Ascending aorta (tissue), 2 donors: ENCODE measurements around the gene NAT9. TPM values are rescaled to one million over a fixed set of nuclear protein-coding genes. Genes with fewer than 3 reads are reported as not detected.
A peak's percentile ranks its signal among the peaks of the same experiment; 100 is the strongest.

Source experiments
- DNase-seq, 2 donors: peaks; one replicate each; pipeline ENCODE4 v3.0.0-alpha.2; 2019; ENCODE audit warnings: low spot score in 2 of 2
- H3K27ac ChIP-seq, 2 donors: fragments of 200-600 bp; sonication (generic); one replicate each; pipeline ENCODE4 v1.5.1; 2016 to 2017; ENCODE audit warnings: mild to moderate bottlenecking in 1 of 2
- H3K27me3 ChIP-seq: fragments of 200-600 bp; sonication (generic); one replicate; pipeline ENCODE4 v1.5.1; 2017
- H3K36me3 ChIP-seq, 2 donors: fragments of 200-600 bp; sonication (generic); one replicate each; pipeline ENCODE4 v1.5.1; 2016
- H3K4me1 ChIP-seq, 2 donors: fragments of 200-600 bp; sonication (generic); one replicate each; pipeline ENCODE4 v1.5.1; 2016 to 2017; ENCODE audit warnings: mild to moderate bottlenecking in 1 of 2
- H3K4me3 ChIP-seq, 2 donors: fragments of 200-600 bp; sonication (generic); one replicate each; pipeline ENCODE4 v1.5.1; 2016 to 2017; ENCODE audit warnings: mild to moderate bottlenecking in 1 of 2
- H3K9me3 ChIP-seq, 2 donors: fragments of 200-600 bp; sonication (generic); one replicate each; pipeline ENCODE4 v1.5.1; 2016
- intact Hi-C: fragments of 100-400 bp; cut with DNase I; formaldehyde crosslinking; loops from one replicate; pipeline ENCODE4 v1.15.1; 2023
- total RNA-seq: library from RNA; depleted of rRNA; stranded (reverse); fragments of >200 nt; gene quantifications from one replicate; pipeline ENCODE4 v1.1.0, GENCODE V29; 2016
- TF ChIP-seq, protein P1 (sequence below), 3 experiments: fragments of 200-600 bp in 2 of 3; fragments of 450-650 bp in 1 of 3; sonication (generic) in 2 of 3; IDR thresholded peaks; one replicate each; pipeline ENCODE4 v1.5.1; 2016 to 2019; ENCODE audit warnings: antibody characterized with exemption in 3 of 3, mild to moderate bottlenecking in 1 of 3, moderate library complexity in 1 of 3

NAT9 gene
- total RNA-seq, 1 donor from 2014 or later, result 13.3 TPM

DNA sequence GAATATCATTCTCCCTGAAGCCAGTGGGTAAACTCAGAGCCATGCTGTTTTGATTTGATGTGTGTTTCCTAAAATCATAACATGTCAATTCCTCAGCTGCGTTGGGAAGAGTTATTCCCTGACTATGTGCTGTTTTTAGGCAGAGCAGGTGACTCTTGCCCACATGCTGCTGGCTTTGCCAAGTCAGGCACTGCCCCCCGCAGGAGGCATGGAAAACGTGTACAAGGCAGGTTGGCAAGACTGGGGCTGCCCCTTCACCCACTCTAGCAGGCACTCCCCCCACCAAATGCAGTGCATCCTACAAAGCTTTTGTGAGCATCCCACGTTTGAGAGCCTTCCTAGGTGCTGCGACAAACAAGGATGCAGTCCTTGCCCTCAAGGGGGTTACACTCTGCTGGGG lies 38.3 kb upstream of the NAT9 start:
- Histone ChIP-seq H3K36me3 (no peaks in the 10 kb centered on the region), H3K4me1 (no peaks in the 10 kb centered on the region), H3K27ac (no peak overlapping the region), H3K4me3 (no peak overlapping the region), H3K9me3 (no peaks in the 10 kb centered on the region), H3K27me3 (no peaks in the 10 kb centered on the region)
- intact Hi-C loops, result no loop called here
- TF ChIP-seq, protein P1, sequence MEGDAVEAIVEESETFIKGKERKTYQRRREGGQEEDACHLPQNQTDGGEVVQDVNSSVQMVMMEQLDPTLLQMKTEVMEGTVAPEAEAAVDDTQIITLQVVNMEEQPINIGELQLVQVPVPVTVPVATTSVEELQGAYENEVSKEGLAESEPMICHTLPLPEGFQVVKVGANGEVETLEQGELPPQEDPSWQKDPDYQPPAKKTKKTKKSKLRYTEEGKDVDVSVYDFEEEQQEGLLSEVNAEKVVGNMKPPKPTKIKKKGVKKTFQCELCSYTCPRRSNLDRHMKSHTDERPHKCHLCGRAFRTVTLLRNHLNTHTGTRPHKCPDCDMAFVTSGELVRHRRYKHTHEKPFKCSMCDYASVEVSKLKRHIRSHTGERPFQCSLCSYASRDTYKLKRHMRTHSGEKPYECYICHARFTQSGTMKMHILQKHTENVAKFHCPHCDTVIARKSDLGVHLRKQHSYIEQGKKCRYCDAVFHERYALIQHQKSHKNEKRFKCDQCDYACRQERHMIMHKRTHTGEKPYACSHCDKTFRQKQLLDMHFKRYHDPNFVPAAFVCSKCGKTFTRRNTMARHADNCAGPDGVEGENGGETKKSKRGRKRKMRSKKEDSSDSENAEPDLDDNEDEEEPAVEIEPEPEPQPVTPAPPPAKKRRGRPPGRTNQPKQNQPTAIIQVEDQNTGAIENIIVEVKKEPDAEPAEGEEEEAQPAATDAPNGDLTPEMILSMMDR (IDR thresholded peaks at IDR 0.05), result no peak
- DNase-seq, result no peak

DNA sequence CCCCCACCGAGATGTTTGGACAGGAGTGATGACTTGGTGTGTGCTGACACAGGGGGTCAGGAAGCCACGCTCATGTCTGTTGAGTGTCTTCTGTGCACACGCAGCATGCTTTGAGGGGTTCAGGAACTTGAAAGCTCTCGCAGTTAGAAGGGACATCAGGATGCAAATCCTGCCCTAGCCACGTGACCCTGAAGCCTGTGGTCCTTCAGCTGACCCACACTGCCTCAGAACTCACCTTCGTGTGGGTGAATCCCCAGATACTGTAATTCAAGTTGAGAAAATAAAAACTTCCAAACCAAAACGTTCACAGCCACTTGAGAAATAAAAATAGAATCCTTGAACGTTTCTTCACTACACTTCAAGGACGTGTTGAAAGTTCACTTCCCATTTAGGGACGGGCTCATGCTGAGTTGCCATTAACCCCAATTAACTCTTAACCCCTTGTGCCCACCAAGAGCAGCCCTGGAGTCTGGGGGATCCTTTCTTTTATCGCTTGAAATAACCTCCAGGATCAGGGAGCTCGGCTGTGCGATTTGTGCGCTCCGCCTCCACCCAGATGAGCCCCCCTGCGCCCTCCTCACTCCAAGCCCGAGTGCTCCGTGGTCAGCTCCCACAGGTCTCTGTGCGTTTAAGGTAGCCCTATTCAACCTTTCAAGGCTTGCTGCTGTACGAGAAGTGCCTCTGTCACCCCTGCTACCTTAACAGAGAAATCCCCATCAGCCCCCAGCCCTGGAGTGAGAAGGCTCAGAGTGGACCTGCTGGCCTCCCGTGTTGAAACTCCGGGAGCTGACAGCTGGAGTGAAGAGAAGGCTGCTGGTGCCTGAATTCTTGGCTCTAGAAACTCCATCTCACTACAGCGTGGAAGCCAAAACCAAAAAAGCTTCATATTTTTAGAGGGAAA lies 36.2 kb upstream of the NAT9 start:
- intact Hi-C loops, result no loop called here
- H3K36me3 ChIP-seq, result no peaks in the 10 kb centered on the region
- H3K27ac ChIP-seq, result no peak overlapping the region
- H3K27me3 ChIP-seq, result no peaks in the 10 kb centered on the region
- no peaks in the 10 kb centered on the region for H3K9me3 ChIP-seq
- no peaks in the 10 kb centered on the region for H3K4me1 ChIP-seq
- peak overlapping the region in 1 of 2 donors; percentile 6 for H3K4me3 ChIP-seq
- TF ChIP-seq, protein P1 (IDR thresholded peaks at IDR 0.05), result no peak
- no peak for DNase-seq

- no peak overlapping the region for H3K27ac ChIP-seq
Measured at GRCh38 chr17:74810699-74811485, 34.7 kb upstream of the NAT9 start.

DNA sequence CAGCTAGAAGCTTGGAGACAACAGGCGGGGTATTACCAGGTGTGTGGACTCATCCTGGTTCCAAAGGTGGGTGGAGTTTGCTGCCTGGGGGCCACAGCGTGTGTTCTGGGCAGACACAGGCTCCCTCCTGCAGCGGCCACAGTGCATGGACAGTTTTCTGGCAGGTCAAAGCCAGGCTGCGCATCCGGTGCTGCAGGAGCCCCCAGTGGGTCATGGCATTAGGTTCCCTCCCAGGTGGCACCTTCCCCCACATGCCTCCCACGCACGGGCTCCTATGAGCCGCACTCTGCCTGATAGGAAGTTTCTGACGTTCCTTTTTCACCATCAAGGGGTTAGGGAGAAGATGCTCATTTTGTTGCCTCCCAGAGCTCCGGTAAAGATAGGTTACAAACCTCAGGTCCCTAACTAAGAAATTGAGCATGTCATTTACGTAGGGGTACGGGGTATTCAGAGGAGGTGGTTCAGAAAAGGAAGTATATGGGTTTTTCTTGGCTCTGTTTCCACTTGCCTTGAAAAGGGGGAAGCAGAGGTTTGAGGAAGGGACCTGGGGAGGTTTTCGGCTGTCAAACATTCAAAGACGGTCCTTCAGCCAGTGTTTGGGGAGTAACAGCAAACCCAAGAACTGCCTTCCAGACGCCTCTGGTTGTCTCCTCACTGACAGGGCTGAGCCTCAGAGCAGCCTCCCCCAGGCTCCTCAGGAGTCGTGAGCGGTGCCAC lies 32.7 kb upstream of the NAT9 start:
- Histone ChIP-seq H3K36me3 (peaks cover 5 to 7% of the 10 kb centered on the region in 2 donors), H3K27ac (no peak overlapping the region), H3K9me3 (no peaks in the 10 kb centered on the region), H3K27me3 (no peaks in the 10 kb centered on the region), H3K4me1 (no peaks in the 10 kb centered on the region), H3K4me3 (no peak overlapping the region)
- DNase-seq, result no peak
- intact Hi-C loops, result no loop called here
- TF ChIP-seq, protein P1 (IDR thresholded peaks at IDR 0.05), result no peak

More at GRCh38 chr17:74810699-74811485, 34.7 kb upstream of the NAT9 start:
- intact Hi-C loops, result no loop called here
- H3K4me3 ChIP-seq, result no peak overlapping the region
- no peaks in the 10 kb centered on the region for H3K4me1 ChIP-seq
- TF ChIP-seq, protein P1 (IDR thresholded peaks at IDR 0.05), result no peak
- no peak for DNase-seq
- H3K9me3 ChIP-seq, result no peaks in the 10 kb centered on the region
- no peaks in the 10 kb centered on the region for H3K36me3 ChIP-seq
- no peaks in the 10 kb centered on the region for H3K27me3 ChIP-seq

GRCh38 chr17:74807925-74808324 lies 31.8 kb upstream of the NAT9 start:
- no peaks in the 10 kb centered on the region for H3K9me3 ChIP-seq
- H3K27me3 ChIP-seq, result no peaks in the 10 kb centered on the region
- no peak overlapping the region for H3K27ac ChIP-seq
- TF ChIP-seq, protein P1 (IDR thresholded peaks at IDR 0.05), result no peak
- H3K4me3 ChIP-seq, result no peak overlapping the region
- intact Hi-C loops, result no loop called here
- H3K4me1 ChIP-seq, result no peaks in the 10 kb centered on the region
- peaks cover 5 to 7% of the 10 kb centered on the region in 2 donors for H3K36me3 ChIP-seq
- DNase-seq, result no peak
